ENCODE data around the gene PRCD.

- TF ChIP-seq ZFP30 (CRISPR knock-in tag; IDR thresholded peaks at IDR 0.05), result no peak
- TF ChIP-seq ZNF565 (CRISPR knock-in tag; conservative IDR thresholded peaks at IDR 0.05; ENCODE audit: low read depth), result no peak
- TF ChIP-seq TOX (CRISPR knock-in tag; IDR thresholded peaks at IDR 0.05; ENCODE audit: borderline replicate concordance), result no peak
- TF ChIP-seq, protein P1, sequence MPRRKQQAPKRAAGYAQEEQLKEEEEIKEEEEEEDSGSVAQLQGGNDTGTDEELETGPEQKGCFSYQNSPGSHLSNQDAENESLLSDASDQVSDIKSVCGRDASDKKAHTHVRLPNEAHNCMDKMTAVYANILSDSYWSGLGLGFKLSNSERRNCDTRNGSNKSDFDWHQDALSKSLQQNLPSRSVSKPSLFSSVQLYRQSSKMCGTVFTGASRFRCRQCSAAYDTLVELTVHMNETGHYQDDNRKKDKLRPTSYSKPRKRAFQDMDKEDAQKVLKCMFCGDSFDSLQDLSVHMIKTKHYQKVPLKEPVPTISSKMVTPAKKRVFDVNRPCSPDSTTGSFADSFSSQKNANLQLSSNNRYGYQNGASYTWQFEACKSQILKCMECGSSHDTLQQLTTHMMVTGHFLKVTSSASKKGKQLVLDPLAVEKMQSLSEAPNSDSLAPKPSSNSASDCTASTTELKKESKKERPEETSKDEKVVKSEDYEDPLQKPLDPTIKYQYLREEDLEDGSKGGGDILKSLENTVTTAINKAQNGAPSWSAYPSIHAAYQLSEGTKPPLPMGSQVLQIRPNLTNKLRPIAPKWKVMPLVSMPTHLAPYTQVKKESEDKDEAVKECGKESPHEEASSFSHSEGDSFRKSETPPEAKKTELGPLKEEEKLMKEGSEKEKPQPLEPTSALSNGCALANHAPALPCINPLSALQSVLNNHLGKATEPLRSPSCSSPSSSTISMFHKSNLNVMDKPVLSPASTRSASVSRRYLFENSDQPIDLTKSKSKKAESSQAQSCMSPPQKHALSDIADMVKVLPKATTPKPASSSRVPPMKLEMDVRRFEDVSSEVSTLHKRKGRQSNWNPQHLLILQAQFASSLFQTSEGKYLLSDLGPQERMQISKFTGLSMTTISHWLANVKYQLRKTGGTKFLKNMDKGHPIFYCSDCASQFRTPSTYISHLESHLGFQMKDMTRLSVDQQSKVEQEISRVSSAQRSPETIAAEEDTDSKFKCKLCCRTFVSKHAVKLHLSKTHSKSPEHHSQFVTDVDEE (CRISPR knock-in tag; IDR thresholded peaks at IDR 0.05), result no peak
- TF ChIP-seq PATZ1 (CRISPR knock-in tag; IDR thresholded peaks at IDR 0.05; ENCODE audit: borderline replicate concordance), result no peak
Observed at GRCh38 chr17:76570877-76571471, 31.1 kb downstream of the PRCD start.
